Naive thymus-derived CD4-positive, alpha-beta T cell (primary cell): ENCODE results near the gene MRPL20. TPM values are rescaled to one million over a fixed set of nuclear protein-coding genes. Genes with fewer than 3 reads are reported as not detected.
"Not testable (repeated sequence)": the region's sequence is repeated elsewhere in the genome, so short reads cannot be mapped to it uniquely, and the experiment has no call there.

Experiments used
- ATAC-seq: fragments of 150-1000 bp; cut with Tn5 transposase; 2 replicates; pipeline ENCODE4 v1.10.0; 2021; ENCODE audit warnings: mild to moderate bottlenecking, moderate library complexity
- CTCF ChIA-PET: fragments of 350-600 bp; sonication (Branson Sonifier 250); formaldehyde crosslinking; loops from one replicate; lab custom pipeline; 2021; ENCODE audit warnings: antibody characterized with exemption; lab: Charles Lee
- POLR2A ChIA-PET: fragments of 350-600 bp; sonication (Branson Sonifier 250); formaldehyde crosslinking; loops from one replicate; lab custom pipeline; 2021; ENCODE audit warnings: antibody characterized with exemption, inconsistent platforms; lab: Charles Lee
- DNase-seq, 9 donors: peaks; one replicate each; pipeline versions ENCODE4 v3.0.0 to v3.0.0-alpha.2; 2020 to 2022; ENCODE audit warnings: mixed read lengths in 1 of 9
- H3K27ac ChIP-seq: one replicate; pipeline ENCODE4 v1.7.0; 2013; ENCODE audit warnings: mild to moderate bottlenecking, low read depth, low read length, moderate library complexity
- H3K27me3 ChIP-seq, 2 donors: one replicate each; pipeline ENCODE4 v1.7.0; 2013; ENCODE audit warnings: low read length in 2 of 2, mild to moderate bottlenecking in 2 of 2, moderate library complexity in 2 of 2; ENCODE audit not compliant: control insufficient read depth in 2 of 2, insufficient read depth in 2 of 2
- H3K36me3 ChIP-seq, 3 experiments: 1 replicate in 2 of 3; 2 replicates in 1 of 3; pipeline ENCODE4 v1.7.0; 2013; ENCODE audit warnings: low read length in 3 of 3, mild to moderate bottlenecking in 3 of 3, moderate library complexity in 1 of 3; ENCODE audit not compliant: insufficient read depth in 3 of 3, control insufficient read depth in 2 of 3
- H3K4me1 ChIP-seq, 2 donors: one replicate each; pipeline ENCODE4 v1.7.0; 2013; ENCODE audit warnings: low read length in 2 of 2, mild to moderate bottlenecking in 2 of 2, moderate library complexity in 1 of 2; ENCODE audit not compliant: control insufficient read depth in 2 of 2, insufficient read depth in 2 of 2
- H3K4me3 ChIP-seq: 2 replicates; pipeline ENCODE4 v1.7.0; 2013; ENCODE audit warnings: mild to moderate bottlenecking, low read length
- H3K9me3 ChIP-seq, 3 experiments: 1 replicate in 2 of 3; 2 replicates in 1 of 3; pipeline ENCODE4 v1.7.0; 2013; ENCODE audit warnings: low read length in 3 of 3; ENCODE audit not compliant: control insufficient read depth in 2 of 3
- H3K27ac Mint-ChIP-seq, 9 donors: one replicate each; pipeline ENCODE4 v1.8.0; 2020 to 2022; ENCODE audit warnings: mixed read lengths in 9 of 9, mild to moderate bottlenecking in 8 of 9, moderate library complexity in 5 of 9, inconsistent platforms in 2 of 9
- H3K27me3 Mint-ChIP-seq, 5 donors: one replicate each; pipeline ENCODE4 v1.8.0; 2021 to 2022; ENCODE audit warnings: mixed read lengths in 5 of 5, mild to moderate bottlenecking in 1 of 5
- H3K36me3 Mint-ChIP-seq, 5 donors: one replicate each; pipeline ENCODE4 v1.8.0; 2020 to 2022; ENCODE audit warnings: mixed read lengths in 5 of 5, mild to moderate bottlenecking in 3 of 5, inconsistent platforms in 1 of 5
- H3K4me1 Mint-ChIP-seq, 7 donors: one replicate each; pipeline ENCODE4 v1.8.0; 2020 to 2022; ENCODE audit warnings: mixed read lengths in 7 of 7, mild to moderate bottlenecking in 3 of 7, inconsistent platforms in 1 of 7
- H3K4me3 Mint-ChIP-seq, 10 donors: one replicate each; pipeline ENCODE4 v1.8.0; 2020 to 2022; ENCODE audit warnings: mild to moderate bottlenecking in 10 of 10, mixed read lengths in 10 of 10, moderate library complexity in 6 of 10, inconsistent platforms in 2 of 10
- H3K9me3 Mint-ChIP-seq, 11 donors: one replicate each; pipeline ENCODE4 v1.8.0; 2020 to 2022; ENCODE audit warnings: mixed read lengths in 11 of 11, mild to moderate bottlenecking in 4 of 11, inconsistent platforms in 1 of 11, moderate library complexity in 1 of 11
- intact Hi-C, 2 donors: fragments of 100-400 bp; cut with micrococcal nuclease; formaldehyde crosslinking; loops; one replicate each; pipeline ENCODE4 v1.15.1; 2023
- polyA plus RNA-seq, 2 donors: library from polyadenylated mRNA; unstranded; fragments of 300-500 nt; fragmentation: Illumina TruSeq; gene quantifications; one replicate each; pipeline ENCODE4 v1.2.3, GENCODE V29; 2021
- total RNA-seq, 6 experiments: library from RNA in 5 of 6; stranded (reverse) in 5 of 6; gene quantifications; 1 replicate in 5 of 6; 2 replicates in 1 of 6; pipeline ENCODE4 v1.2.3 and lab custom pipeline; 2021 to 2026

MRPL20 gene
- total and polyA plus RNA-seq, 7 experiments from 2014 or later = 91.2 to 239 (median 134) TPM

- ATAC-seq (no peak), DNase-seq (no peak)
- H3K27ac Mint-ChIP-seq = no peak overlapping the region
- Histone ChIP-seq H3K4me3 (no peak overlapping the region), H3K27ac (no peak overlapping the region), H3K36me3 (no peaks in the 10 kb centered on the region), H3K9me3 (no peaks in the 10 kb centered on the region), H3K4me1 (peaks cover 0 to 4% of the 10 kb centered on the region in 2 donors), H3K27me3 (peaks cover 0 to 9% of the 10 kb centered on the region in 2 donors)
- intact Hi-C loops = no loop called here
- no peak overlapping the region for H3K4me3 Mint-ChIP-seq
- CTCF ChIA-PET = interaction anchor here (1.8 kb wide), 1 partner anchor 11 kb away, joined by 4 read pairs; no protein-coding TSS in a partner anchor
- H3K36me3 Mint-ChIP-seq = no peaks in the 10 kb centered on the region
- POLR2A ChIA-PET = interaction anchor here (0.6 kb wide), 1 partner anchor 137 kb away, joined by 4 read pairs; no protein-coding TSS in a partner anchor
- H3K4me1 Mint-ChIP-seq = peaks cover 0 to 18% (median 8%) of the 10 kb centered on the region in 7 donors
- peaks cover 17 to 27% (median 20%) of the 10 kb centered on the region in 5 donors for H3K27me3 Mint-ChIP-seq
- H3K9me3 Mint-ChIP-seq = peaks cover 0 to 4% (median 0%) of the 10 kb centered on the region in 11 donors
These were observed 23.3 kb upstream of the MRPL20 start for GRCh38 chr1:1430114-1430982.

GRCh38 chr1:1429671-1430073, 22.6 kb upstream of the MRPL20 start:
- ChIA-PET POLR2A (no interaction called here), CTCF (interaction anchor here (1.8 kb wide), 1 partner anchor 11 kb away, joined by 4 read pairs; no protein-coding TSS in a partner anchor)
- H3K4me3 ChIP-seq = no peak overlapping the region
- peaks cover 0 to 1% of the 10 kb centered on the region in 2 donors for H3K4me1 ChIP-seq
- intact Hi-C loops = no loop called here
- Mint-ChIP-seq H3K27ac (peak overlapping the region in 1 of 9 donors; percentile 9), H3K4me1 (peaks cover 0 to 14% (median 4%) of the 10 kb centered on the region in 7 donors), H3K9me3 (peaks cover 0 to 4% (median 0%) of the 10 kb centered on the region in 11 donors), H3K36me3 (no peaks in the 10 kb centered on the region), H3K27me3 (peaks cover 14 to 29% (median 16%) of the 10 kb centered on the region in 5 donors), H3K4me3 (no peak overlapping the region)
- no peak for DNase-seq
- no peaks in the 10 kb centered on the region for H3K9me3 ChIP-seq
- H3K27me3 ChIP-seq = peaks cover 0 to 2% of the 10 kb centered on the region in 2 donors
- no peak overlapping the region for H3K27ac ChIP-seq
- H3K36me3 ChIP-seq = no peaks in the 10 kb centered on the region
- no peak for ATAC-seq

GRCh38 chr1:1428967-1429366, 21.9 kb upstream of the MRPL20 start:
- CTCF ChIA-PET, H3K9me3 Mint-ChIP-seq, H3K36me3 Mint-ChIP-seq, intact Hi-C loops, H3K27me3 ChIP-seq, DNase-seq, H3K9me3 ChIP-seq, H3K27ac ChIP-seq, ATAC-seq, H3K4me1 ChIP-seq, H3K4me3 ChIP-seq, H3K36me3 ChIP-seq: not testable (repeated sequence)
- H3K27me3 Mint-ChIP-seq = peaks cover 14 to 29% (median 22%) of the 10 kb centered on the region in 5 donors
- peak overlapping the region in 2 of 10 donors; percentile 14 to 72 for H3K4me3 Mint-ChIP-seq
- H3K4me1 Mint-ChIP-seq = peaks cover 0 to 14% (median 4%) of the 10 kb centered on the region in 7 donors
- POLR2A ChIA-PET = interaction anchor here (0.9 kb wide), 1 partner anchor 23 kb away, joined by 3 read pairs; no protein-coding TSS in a partner anchor
- H3K27ac Mint-ChIP-seq = peak overlapping the region in 1 of 9 donors; percentile 76

GRCh38 chr1:1428174-1428573, 21.1 kb upstream of the MRPL20 start:
- ATAC-seq = no peak
- CTCF ChIA-PET = no interaction called here
- H3K36me3 Mint-ChIP-seq = no peaks in the 10 kb centered on the region
- intact Hi-C loops = no loop called here
- Histone ChIP-seq H3K4me3 (no peak overlapping the region), H3K27me3 (no peaks in the 10 kb centered on the region), H3K27ac (no peak overlapping the region), H3K36me3 (no peaks in the 10 kb centered on the region), H3K9me3 (no peaks in the 10 kb centered on the region), H3K4me1 (no peaks in the 10 kb centered on the region)
- peak overlapping the region; percentile 42 to 72 (median 64) for H3K4me3 Mint-ChIP-seq
- peaks cover 0 to 4% (median 0%) of the 10 kb centered on the region in 11 donors for H3K9me3 Mint-ChIP-seq
- POLR2A ChIA-PET = interaction anchor here (0.6 to 0.9 kb wide), 2 partner anchors 22 to 161 kb away, joined by 3 read pairs; no protein-coding TSS in a partner anchor
- H3K4me1 Mint-ChIP-seq = peaks cover 0 to 12% (median 4%) of the 10 kb centered on the region in 7 donors
- peaks cover 14 to 29% (median 24%) of the 10 kb centered on the region in 5 donors for H3K27me3 Mint-ChIP-seq
- DNase-seq = no peak
- H3K27ac Mint-ChIP-seq = peak overlapping the region in 2 of 9 donors; percentile 47 to 76

- no peak overlapping the region for H3K4me3 Mint-ChIP-seq
- Histone ChIP-seq H3K4me3 (no peak overlapping the region), H3K27me3 (no peaks in the 10 kb centered on the region), H3K4me1 (no peaks in the 10 kb centered on the region), H3K36me3 (no peaks in the 10 kb centered on the region), H3K9me3 (no peaks in the 10 kb centered on the region), H3K27ac (no peak overlapping the region)
- H3K9me3 Mint-ChIP-seq = peaks cover 0 to 4% (median 0%) of the 10 kb centered on the region in 11 donors
- ChIA-PET POLR2A (interaction anchor here (0.6 kb wide), 1 partner anchor 161 kb away, joined by 3 read pairs; no protein-coding TSS in a partner anchor), CTCF (no interaction called here)
- intact Hi-C loops = no loop called here
- H3K36me3 Mint-ChIP-seq = no peaks in the 10 kb centered on the region
- peaks cover 0 to 12% (median 4%) of the 10 kb centered on the region in 7 donors for H3K4me1 Mint-ChIP-seq
- ATAC-seq (no peak), DNase-seq (no peak)
- H3K27me3 Mint-ChIP-seq = peaks cover 16 to 30% (median 28%) of the 10 kb centered on the region in 5 donors
- H3K27ac Mint-ChIP-seq = no peak overlapping the region
These were observed 20.7 kb upstream of the MRPL20 start for GRCh38 chr1:1427820-1428148.

- no peak overlapping the region for H3K4me3 ChIP-seq
- peaks cover 16 to 34% (median 31%) of the 10 kb centered on the region in 5 donors for H3K27me3 Mint-ChIP-seq
- intact Hi-C loops = no loop called here
- no peaks in the 10 kb centered on the region for H3K36me3 ChIP-seq
- no peak overlapping the region for H3K27ac Mint-ChIP-seq
- H3K27me3 ChIP-seq = no peaks in the 10 kb centered on the region
- ChIA-PET POLR2A (no interaction called here), CTCF (no interaction called here)
- no peak for DNase-seq
- no peak for ATAC-seq
- H3K9me3 Mint-ChIP-seq = peaks cover 0 to 4% (median 0%) of the 10 kb centered on the region in 11 donors
- H3K9me3 ChIP-seq = no peaks in the 10 kb centered on the region
- H3K4me1 Mint-ChIP-seq = peaks cover 0 to 12% (median 4%) of the 10 kb centered on the region in 7 donors
- no peak overlapping the region for H3K4me3 Mint-ChIP-seq
- no peaks in the 10 kb centered on the region for H3K4me1 ChIP-seq
- H3K36me3 Mint-ChIP-seq = no peaks in the 10 kb centered on the region
- H3K27ac ChIP-seq = no peak overlapping the region
These were observed 20.2 kb upstream of the MRPL20 start for GRCh38 chr1:1427106-1427819.
